Measurements from ENCODE around the gene HDDC2. TPM values are rescaled to one million over a fixed set of nuclear protein-coding genes. Genes with fewer than 3 reads are reported as not detected.

The HDDC2 gene
- total RNA-seq, 3 donors from 2014 or later, result 89.5 to 114 (median 92.8) TPM

- Mint-ChIP-seq H3K27me3 (ENCODE audit: low read depth) (no peaks in the 10 kb centered on the region), H3K4me1 (ENCODE audit: low read depth) (no peaks in the 10 kb centered on the region), H3K4me3 (no peak overlapping the region), H3K36me3 (ENCODE audit: insufficient read depth) (peaks cover 27% of the 10 kb centered on the region), H3K9me3 (no peaks in the 10 kb centered on the region)
- DNase-seq (no peak), ATAC-seq (no peak)
These were observed 32.3 kb downstream of the HDDC2 start for GRCh38 chr6:125269328-125269985.

- H3K4me3 Mint-ChIP-seq, result no peak overlapping the region
- DNase-seq (no peak), ATAC-seq (no peak)
- H3K4me1 Mint-ChIP-seq (ENCODE audit: low read depth), result no peaks in the 10 kb centered on the region
- H3K27me3 Mint-ChIP-seq (ENCODE audit: low read depth), result no peaks in the 10 kb centered on the region
- peaks cover 21% of the 10 kb centered on the region for H3K36me3 Mint-ChIP-seq (ENCODE audit: insufficient read depth)
- H3K9me3 Mint-ChIP-seq, result no peaks in the 10 kb centered on the region
These were observed 33.0 kb downstream of the HDDC2 start for GRCh38 chr6:125268765-125269164.

GRCh38 chr6:125267806-125268523 is 33.8 kb downstream of the HDDC2 start:
- H3K9me3 Mint-ChIP-seq, result no peaks in the 10 kb centered on the region
- H3K27me3 Mint-ChIP-seq (ENCODE audit: low read depth), result no peaks in the 10 kb centered on the region
- DNase-seq (no peak), ATAC-seq (no peak)
- no peak overlapping the region for H3K4me3 Mint-ChIP-seq
- no peaks in the 10 kb centered on the region for H3K4me1 Mint-ChIP-seq (ENCODE audit: low read depth)
- peaks cover 16% of the 10 kb centered on the region for H3K36me3 Mint-ChIP-seq (ENCODE audit: insufficient read depth)

GRCh38 chr6:125264476-125264875 is 37.3 kb downstream of the HDDC2 start:
- H3K27me3 Mint-ChIP-seq (ENCODE audit: low read depth), result no peaks in the 10 kb centered on the region
- peaks cover 4% of the 10 kb centered on the region for H3K36me3 Mint-ChIP-seq (ENCODE audit: insufficient read depth)
- DNase-seq (no peak), ATAC-seq (no peak)
- no peaks in the 10 kb centered on the region for H3K9me3 Mint-ChIP-seq
- H3K4me3 Mint-ChIP-seq, result no peak overlapping the region
- H3K4me1 Mint-ChIP-seq (ENCODE audit: low read depth), result no peaks in the 10 kb centered on the region

GRCh38 chr6:125262016-125263013 is 39.5 kb downstream of the HDDC2 start:
- peaks cover 4% of the 10 kb centered on the region for H3K36me3 Mint-ChIP-seq (ENCODE audit: insufficient read depth)
- no peaks in the 10 kb centered on the region for H3K9me3 Mint-ChIP-seq
- no peaks in the 10 kb centered on the region for H3K27me3 Mint-ChIP-seq (ENCODE audit: low read depth)
- H3K4me1 Mint-ChIP-seq (ENCODE audit: low read depth), result no peaks in the 10 kb centered on the region
- H3K4me3 Mint-ChIP-seq, result no peak overlapping the region
- no peak for DNase-seq
- no peak for ATAC-seq

- H3K4me3 Mint-ChIP-seq, result no peak overlapping the region
- DNase-seq (no peak), ATAC-seq (no peak)
- H3K9me3 Mint-ChIP-seq, result no peaks in the 10 kb centered on the region
- H3K27me3 Mint-ChIP-seq (ENCODE audit: low read depth), result no peaks in the 10 kb centered on the region
- H3K36me3 Mint-ChIP-seq (ENCODE audit: insufficient read depth), result no peaks in the 10 kb centered on the region
- H3K4me1 Mint-ChIP-seq (ENCODE audit: low read depth), result no peaks in the 10 kb centered on the region
These were observed 42.4 kb downstream of the HDDC2 start for GRCh38 chr6:125259354-125259736.

- H3K27me3 Mint-ChIP-seq (ENCODE audit: low read depth), result no peaks in the 10 kb centered on the region
- H3K36me3 Mint-ChIP-seq (ENCODE audit: insufficient read depth), result no peaks in the 10 kb centered on the region
- H3K4me3 Mint-ChIP-seq, result no peak overlapping the region
- no peak for ATAC-seq
- no peaks in the 10 kb centered on the region for H3K9me3 Mint-ChIP-seq
- no peak for DNase-seq
- H3K4me1 Mint-ChIP-seq (ENCODE audit: low read depth), result no peaks in the 10 kb centered on the region
These were observed 43.0 kb downstream of the HDDC2 start for GRCh38 chr6:125258651-125259353.

- no peaks in the 10 kb centered on the region for H3K4me1 Mint-ChIP-seq (ENCODE audit: low read depth)
- DNase-seq, result no peak
- no peaks in the 10 kb centered on the region for H3K27me3 Mint-ChIP-seq (ENCODE audit: low read depth)
- no peak for ATAC-seq
- H3K9me3 Mint-ChIP-seq, result no peaks in the 10 kb centered on the region
- H3K4me3 Mint-ChIP-seq, result no peak overlapping the region
- no peaks in the 10 kb centered on the region for H3K36me3 Mint-ChIP-seq (ENCODE audit: insufficient read depth)
These were observed 44.4 kb downstream of the HDDC2 start for GRCh38 chr6:125257351-125257750.

GRCh38 chr6:125255201-125255600 is 46.6 kb downstream of the HDDC2 start:
- DNase-seq, result no peak
- Mint-ChIP-seq H3K4me1 (ENCODE audit: low read depth) (no peaks in the 10 kb centered on the region), H3K4me3 (no peak overlapping the region), H3K9me3 (no peaks in the 10 kb centered on the region), H3K36me3 (ENCODE audit: insufficient read depth) (no peaks in the 10 kb centered on the region), H3K27me3 (ENCODE audit: low read depth) (no peaks in the 10 kb centered on the region)
- no peak for ATAC-seq

- Mint-ChIP-seq H3K27me3 (ENCODE audit: low read depth) (no peaks in the 10 kb centered on the region), H3K9me3 (no peaks in the 10 kb centered on the region), H3K4me1 (ENCODE audit: low read depth) (no peaks in the 10 kb centered on the region), H3K36me3 (ENCODE audit: insufficient read depth) (no peaks in the 10 kb centered on the region), H3K4me3 (no peak overlapping the region)
- DNase-seq (no peak), ATAC-seq (no peak)
These were observed 47.4 kb downstream of the HDDC2 start for GRCh38 chr6:125254321-125254720.

- H3K4me3 Mint-ChIP-seq, result no peak overlapping the region
- no peak for DNase-seq
- H3K4me1 Mint-ChIP-seq (ENCODE audit: low read depth), result no peaks in the 10 kb centered on the region
- H3K36me3 Mint-ChIP-seq (ENCODE audit: insufficient read depth), result no peaks in the 10 kb centered on the region
- no peak for ATAC-seq
- H3K9me3 Mint-ChIP-seq, result no peaks in the 10 kb centered on the region
- H3K27me3 Mint-ChIP-seq (ENCODE audit: low read depth), result no peaks in the 10 kb centered on the region
These were observed 47.9 kb downstream of the HDDC2 start for GRCh38 chr6:125253881-125254280.

- H3K27me3 Mint-ChIP-seq (ENCODE audit: low read depth), result no peaks in the 10 kb centered on the region
- no peaks in the 10 kb centered on the region for H3K36me3 Mint-ChIP-seq (ENCODE audit: insufficient read depth)
- ATAC-seq, result no peak
- DNase-seq, result no peak
- no peak overlapping the region for H3K4me3 Mint-ChIP-seq
- H3K9me3 Mint-ChIP-seq, result no peaks in the 10 kb centered on the region
- no peaks in the 10 kb centered on the region for H3K4me1 Mint-ChIP-seq (ENCODE audit: low read depth)
These were observed 48.9 kb downstream of the HDDC2 start for GRCh38 chr6:125252891-125253290.

GRCh38 chr6:125251516-125252220 is 50.1 kb downstream of the HDDC2 start:
- no peaks in the 10 kb centered on the region for H3K4me1 Mint-ChIP-seq (ENCODE audit: low read depth)
- no peaks in the 10 kb centered on the region for H3K36me3 Mint-ChIP-seq (ENCODE audit: insufficient read depth)
- H3K9me3 Mint-ChIP-seq, result no peaks in the 10 kb centered on the region
- no peak overlapping the region for H3K4me3 Mint-ChIP-seq
- DNase-seq (no peak), ATAC-seq (no peak)
- H3K27me3 Mint-ChIP-seq (ENCODE audit: low read depth), result peaks cover 6% of the 10 kb centered on the region
